ENCODE data around the gene NACA2.

GRCh38 chr17:61601297-61601696 is 10.3 kb upstream of the NACA2 start:
- TF ChIP-seq CTCF (IDR thresholded peaks at IDR 0.05): no peak
- TF ChIP-seq EZH2 (IDR thresholded peaks at IDR 0.05; ENCODE audit: borderline replicate concordance, insufficient read depth, low read depth, low read length, poor library complexity, severe bottlenecking): no peak

All from B cell (primary cell).